Stomach (tissue), 4 donors: ENCODE measurements around the gene RNF182.

ENCODE experiments used
- CTCF ChIP-seq, 7 experiments: fragments of 450-650 bp in 4 of 7; fragments of 200-600 bp in 3 of 7; sonication (generic) in 3 of 7; IDR thresholded peaks; one replicate each; pipeline ENCODE4 v1.5.1; 2016 to 2019; ENCODE audit warnings: antibody characterized with exemption in 7 of 7, control low read depth in 2 of 7, mild to moderate bottlenecking in 1 of 7
- EP300 ChIP-seq: sonication (generic); formaldehyde crosslinking; IDR thresholded peaks from one replicate; pipeline ENCODE4 v1.6.1; 2017; ENCODE audit warnings: antibody characterized with exemption
- POLR2A ChIP-seq, 4 donors: fragments of 450-650 bp; IDR thresholded peaks; one replicate each; pipeline ENCODE4 v1.6.1; 2016; ENCODE audit warnings: antibody characterized with exemption in 4 of 4, control low read depth in 2 of 4, mild to moderate bottlenecking in 1 of 4, moderate library complexity in 1 of 4

GRCh38 chr6:13946506-13946905, 21.8 kb downstream of the RNF182 start:
- TF ChIP-seq CTCF (IDR thresholded peaks at IDR 0.05) (no peak), EP300 (no peak), POLR2A (IDR thresholded peaks at IDR 0.05) (no peak)
